Measurements from ENCODE around the gene SLC17A3. TPM values are rescaled to one million over a fixed set of nuclear protein-coding genes. Genes with fewer than 3 reads are reported as not detected.

Gene SLC17A3
- total RNA-seq, 2 experiments from 2014 or later, result 0.06 TPM; not detected in 1

- no peak for DNase-seq (ENCODE audit: low spot score)
- H3K4me3 ChIP-seq (ENCODE audit: low read depth, low read length, poor library complexity, severe bottlenecking), result no peak overlapping the region
- H3K36me3 ChIP-seq (ENCODE audit: insufficient read depth, low read length), result no peaks in the 10 kb centered on the region
- ChIA-PET CTCF (ENCODE audit: unreplicated experiment) (no interaction called here), POLR2A (no interaction called here)
- no peaks in the 10 kb centered on the region for H3K9me2 ChIP-seq (ENCODE audit: insufficient read depth, low read length)
- H3K79me2 ChIP-seq (ENCODE audit: insufficient read depth, low read depth, low read length), result no peaks in the 10 kb centered on the region
- H3K4me2 ChIP-seq (ENCODE audit: low read length), result no peak overlapping the region
- intact Hi-C loops (cut with micrococcal nuclease; ENCODE audit: unreplicated experiment), result no loop called here
- no peak overlapping the region for H3K27ac ChIP-seq (ENCODE audit: low read depth, low read length, poor library complexity, severe bottlenecking)
- no peaks in the 10 kb centered on the region for H3K9me3 ChIP-seq (ENCODE audit: low read length)
- TF ChIP-seq CTCF (conservative IDR thresholded peaks at IDR 0.05; ENCODE audit: low read length), result no peak
- TF ChIP-seq EZH2phosphoT487 (IDR thresholded peaks at IDR 0.05; ENCODE audit: borderline replicate concordance, low read depth, low read length), result no peak
- no peak overlapping the region for H2AFZ ChIP-seq (ENCODE audit: low read length)
- no peaks in the 10 kb centered on the region for H3K4me1 ChIP-seq (ENCODE audit: insufficient read depth, low read length, poor library complexity, severe bottlenecking)
- H4K20me1 ChIP-seq (ENCODE audit: insufficient read depth, low read length), result no peaks in the 10 kb centered on the region
- no TSS peak for BruUV-seq (replicated peaks)
These were observed 14.6 kb upstream of the SLC17A3 start for GRCh38 chr6:25888626-25889025.

- CTCF ChIA-PET (ENCODE audit: unreplicated experiment), result no interaction called here
- TF ChIP-seq CTCF (conservative IDR thresholded peaks at IDR 0.05; ENCODE audit: low read length), result no peak
- no peak for TF ChIP-seq EZH2phosphoT487 (IDR thresholded peaks at IDR 0.05; ENCODE audit: borderline replicate concordance, low read depth, low read length)
- H3K4me2 ChIP-seq (ENCODE audit: low read length), result no peak overlapping the region
- DNase-seq (ENCODE audit: low spot score), result no peak
- BruUV-seq (replicated peaks), result no TSS peak
- no peaks in the 10 kb centered on the region for H3K79me2 ChIP-seq (ENCODE audit: insufficient read depth, low read depth, low read length)
- no peak overlapping the region for H3K4me3 ChIP-seq (ENCODE audit: low read depth, low read length, poor library complexity, severe bottlenecking)
- no peaks in the 10 kb centered on the region for H3K9me2 ChIP-seq (ENCODE audit: insufficient read depth, low read length)
- H3K9me3 ChIP-seq (ENCODE audit: low read length), result no peaks in the 10 kb centered on the region
- H2AFZ ChIP-seq (ENCODE audit: low read length), result no peak overlapping the region
- no peak overlapping the region for H3K27ac ChIP-seq (ENCODE audit: low read depth, low read length, poor library complexity, severe bottlenecking)
- H3K36me3 ChIP-seq (ENCODE audit: insufficient read depth, low read length), result no peaks in the 10 kb centered on the region
- no peaks in the 10 kb centered on the region for H3K4me1 ChIP-seq (ENCODE audit: insufficient read depth, low read length, poor library complexity, severe bottlenecking)
- no peaks in the 10 kb centered on the region for H4K20me1 ChIP-seq (ENCODE audit: insufficient read depth, low read length)
- intact Hi-C loops (cut with micrococcal nuclease; ENCODE audit: unreplicated experiment), result no loop called here
- POLR2A ChIA-PET, result interaction anchor here (0.6 kb wide), 2 partner anchors 23 to 156 kb away, joined by 3 to 5 read pairs; no protein-coding TSS in a partner anchor
These were observed 12.0 kb upstream of the SLC17A3 start for GRCh38 chr6:25886066-25886465.

GRCh38 chr6:25883991-25884390 lies 9.9 kb upstream of the SLC17A3 start:
- CTCF ChIA-PET (ENCODE audit: unreplicated experiment), result no interaction called here

More at GRCh38 chr6:25883991-25884390, 9.9 kb upstream of the SLC17A3 start:
- intact Hi-C loops (cut with micrococcal nuclease; ENCODE audit: unreplicated experiment), result no loop called here
- H3K27ac ChIP-seq (ENCODE audit: low read depth, low read length, poor library complexity, severe bottlenecking), result no peak overlapping the region
- H3K4me1 ChIP-seq (ENCODE audit: insufficient read depth, low read length, poor library complexity, severe bottlenecking), result no peaks in the 10 kb centered on the region
- no peaks in the 10 kb centered on the region for H3K36me3 ChIP-seq (ENCODE audit: insufficient read depth, low read length)
- H2AFZ ChIP-seq (ENCODE audit: low read length), result no peak overlapping the region
- TF ChIP-seq CTCF (conservative IDR thresholded peaks at IDR 0.05; ENCODE audit: low read length), result no peak
- no peak for TF ChIP-seq EZH2phosphoT487 (IDR thresholded peaks at IDR 0.05; ENCODE audit: borderline replicate concordance, low read depth, low read length)
- no peaks in the 10 kb centered on the region for H3K9me2 ChIP-seq (ENCODE audit: insufficient read depth, low read length)
- POLR2A ChIA-PET, result no interaction called here
- no peak overlapping the region for H3K4me3 ChIP-seq (ENCODE audit: low read depth, low read length, poor library complexity, severe bottlenecking)
- no peaks in the 10 kb centered on the region for H3K9me3 ChIP-seq (ENCODE audit: low read length)
- DNase-seq (ENCODE audit: low spot score), result no peak
- H3K4me2 ChIP-seq (ENCODE audit: low read length), result no peak overlapping the region
- H4K20me1 ChIP-seq (ENCODE audit: insufficient read depth, low read length), result no peaks in the 10 kb centered on the region
- no TSS peak for BruUV-seq (replicated peaks)
- H3K79me2 ChIP-seq (ENCODE audit: insufficient read depth, low read depth, low read length), result no peaks in the 10 kb centered on the region

Measured in OCI-LY7 (cell line).